Astrocyte (in vitro differentiated cells and primary cell): ENCODE results near the gene CORIN. TPM values are rescaled to one million over a fixed set of nuclear protein-coding genes. Genes with fewer than 3 reads are reported as not detected.
A peak's percentile ranks its signal among the peaks of the same experiment; 100 is the strongest.

Experiments
- DNase-seq: peaks from one replicate; pipeline ENCODE4 v3.0.0-alpha.2; 2010; ENCODE audit warnings: low read depth
- FAIRE-seq: peaks from 2 replicates; lab custom pipeline; 2011; peaks lifted over from hg19 to GRCh38; lab: Jason Lieb, UNC
- H2AFZ ChIP-seq: 2 replicates; pipeline ENCODE4 v1.6.0; 2012; ENCODE audit warnings: low read depth, low read length, inconsistent platforms
- H3K27ac ChIP-seq: 2 replicates; pipeline ENCODE4 v1.5.1; 2011; ENCODE audit warnings: low read depth, low read length, inconsistent platforms
- H3K27me3 ChIP-seq: 2 replicates; pipeline ENCODE4 v1.6.0; 2011; ENCODE audit warnings: low read length, inconsistent platforms; ENCODE audit not compliant: insufficient read depth
- H3K36me3 ChIP-seq: 2 replicates; pipeline ENCODE4 v1.5.1; 2011; ENCODE audit warnings: low read length, inconsistent platforms; ENCODE audit not compliant: insufficient read depth
- H3K4me1 ChIP-seq: 2 replicates; pipeline ENCODE4 v1.5.1; 2011; ENCODE audit warnings: low read length, inconsistent platforms; ENCODE audit not compliant: insufficient read depth
- H3K4me2 ChIP-seq: 2 replicates; pipeline ENCODE4 v1.6.0; 2012; ENCODE audit warnings: low read length, inconsistent platforms
- H3K4me3 ChIP-seq: 2 replicates; pipeline ENCODE4 v1.5.1; 2011; ENCODE audit warnings: low read depth, mild to moderate bottlenecking, low read length, inconsistent platforms; ENCODE audit not compliant: insufficient read depth
- H3K79me2 ChIP-seq: 2 replicates; pipeline ENCODE4 v1.6.0; 2012; ENCODE audit warnings: mild to moderate bottlenecking, low read length, inconsistent platforms; ENCODE audit not compliant: insufficient read depth
- H3K9ac ChIP-seq: 2 replicates; pipeline ENCODE4 v1.6.0; 2012; ENCODE audit warnings: mild to moderate bottlenecking, low read length, inconsistent platforms
- H3K9me3 ChIP-seq: 2 replicates; pipeline ENCODE4 v1.5.1; 2012; ENCODE audit warnings: low read depth, mild to moderate bottlenecking, low read length, inconsistent platforms; ENCODE audit not compliant: insufficient read depth
- H4K20me1 ChIP-seq: 2 replicates; pipeline ENCODE4 v1.6.0; 2012; ENCODE audit warnings: low read length, inconsistent platforms; ENCODE audit not compliant: insufficient read depth
- H3K27ac Mint-ChIP-seq: one replicate; pipeline ENCODE4 v1.8.0; 2021; ENCODE audit warnings: mild to moderate bottlenecking, mixed read lengths; ENCODE audit not compliant: unreplicated experiment
- H3K27me3 Mint-ChIP-seq: one replicate; pipeline ENCODE4 v1.8.0; 2021; ENCODE audit warnings: low read depth, mixed read lengths; ENCODE audit not compliant: unreplicated experiment
- H3K36me3 Mint-ChIP-seq: one replicate; pipeline ENCODE4 v1.8.0; 2021; ENCODE audit warnings: low read depth, mixed read lengths; ENCODE audit not compliant: unreplicated experiment
- H3K4me1 Mint-ChIP-seq: one replicate; pipeline ENCODE4 v1.8.0; 2021; ENCODE audit warnings: low read depth, mixed read lengths; ENCODE audit not compliant: unreplicated experiment
- H3K4me3 Mint-ChIP-seq: one replicate; pipeline ENCODE4 v1.8.0; 2021; ENCODE audit warnings: mild to moderate bottlenecking, moderate library complexity, mixed read lengths; ENCODE audit not compliant: unreplicated experiment
- H3K9me3 Mint-ChIP-seq: one replicate; pipeline ENCODE4 v1.8.0; 2021; ENCODE audit warnings: mild to moderate bottlenecking, mixed read lengths; ENCODE audit not compliant: unreplicated experiment
- EZH2 ChIP-seq: IDR thresholded peaks from 2 replicates; pipeline ENCODE4 v1.6.1; 2012; ENCODE audit warnings: mild to moderate bottlenecking, low read length, inconsistent platforms; ENCODE audit not compliant: insufficient read depth
- total RNA-seq: library from RNA; stranded (reverse); gene quantifications from 2 replicates; pipeline ENCODE4 v1.2.1, GENCODE V29; 2021
- TF ChIP-seq, protein P1 (sequence below): IDR thresholded peaks from 2 replicates; pipeline ENCODE4 v1.5.1; 2011; ENCODE audit warnings: low read depth, mild to moderate bottlenecking, inconsistent platforms, low read length, moderate library complexity; ENCODE audit not compliant: insufficient read depth

CORIN gene
- total RNA-seq, 1 donor from 2014 or later: 0.20 TPM

DNA sequence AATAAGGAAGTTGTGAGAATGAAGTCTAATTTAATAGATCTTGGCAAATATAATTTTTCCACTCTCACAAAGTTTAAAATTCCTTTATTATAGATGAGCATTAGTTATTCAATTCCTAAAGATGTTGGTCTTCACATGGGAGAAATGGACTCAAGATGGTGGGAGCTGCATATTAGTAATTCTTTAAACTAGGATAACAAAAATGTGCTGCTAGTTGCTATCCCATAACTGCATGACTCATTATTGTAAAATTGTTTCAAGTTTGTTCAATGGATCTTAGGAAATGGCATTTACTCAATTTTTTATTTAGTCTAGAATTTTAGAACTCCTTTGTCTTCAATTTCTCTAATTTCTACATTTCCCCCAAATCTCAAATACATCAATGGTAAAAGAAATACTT lies 197.0 kb downstream of the CORIN start:
- TF ChIP-seq, protein P1, sequence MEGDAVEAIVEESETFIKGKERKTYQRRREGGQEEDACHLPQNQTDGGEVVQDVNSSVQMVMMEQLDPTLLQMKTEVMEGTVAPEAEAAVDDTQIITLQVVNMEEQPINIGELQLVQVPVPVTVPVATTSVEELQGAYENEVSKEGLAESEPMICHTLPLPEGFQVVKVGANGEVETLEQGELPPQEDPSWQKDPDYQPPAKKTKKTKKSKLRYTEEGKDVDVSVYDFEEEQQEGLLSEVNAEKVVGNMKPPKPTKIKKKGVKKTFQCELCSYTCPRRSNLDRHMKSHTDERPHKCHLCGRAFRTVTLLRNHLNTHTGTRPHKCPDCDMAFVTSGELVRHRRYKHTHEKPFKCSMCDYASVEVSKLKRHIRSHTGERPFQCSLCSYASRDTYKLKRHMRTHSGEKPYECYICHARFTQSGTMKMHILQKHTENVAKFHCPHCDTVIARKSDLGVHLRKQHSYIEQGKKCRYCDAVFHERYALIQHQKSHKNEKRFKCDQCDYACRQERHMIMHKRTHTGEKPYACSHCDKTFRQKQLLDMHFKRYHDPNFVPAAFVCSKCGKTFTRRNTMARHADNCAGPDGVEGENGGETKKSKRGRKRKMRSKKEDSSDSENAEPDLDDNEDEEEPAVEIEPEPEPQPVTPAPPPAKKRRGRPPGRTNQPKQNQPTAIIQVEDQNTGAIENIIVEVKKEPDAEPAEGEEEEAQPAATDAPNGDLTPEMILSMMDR: no peak
- no peak for TF ChIP-seq EZH2
- Histone ChIP-seq H4K20me1 (no peaks in the 10 kb centered on the region), H3K27ac (no peak overlapping the region), H3K9me3 (no peaks in the 10 kb centered on the region), H3K27me3 (no peaks in the 10 kb centered on the region), H3K36me3 (no peaks in the 10 kb centered on the region), H2AFZ (no peak overlapping the region), H3K4me3 (no peak overlapping the region), H3K4me2 (no peak overlapping the region), H3K4me1 (no peaks in the 10 kb centered on the region), H3K79me2 (no peaks in the 10 kb centered on the region), H3K9ac (no peak overlapping the region)
- FAIRE-seq (peak; percentile 13), DNase-seq (peak; percentile 20)
- no peak overlapping the region for H3K4me3 Mint-ChIP-seq
- peaks cover 5% of the 10 kb centered on the region for H3K36me3 Mint-ChIP-seq
- H3K27ac Mint-ChIP-seq: no peak overlapping the region
- H3K4me1 Mint-ChIP-seq: peaks cover 14% of the 10 kb centered on the region
- H3K27me3 Mint-ChIP-seq: no peaks in the 10 kb centered on the region
- peaks cover 14% of the 10 kb centered on the region for H3K9me3 Mint-ChIP-seq

DNA sequence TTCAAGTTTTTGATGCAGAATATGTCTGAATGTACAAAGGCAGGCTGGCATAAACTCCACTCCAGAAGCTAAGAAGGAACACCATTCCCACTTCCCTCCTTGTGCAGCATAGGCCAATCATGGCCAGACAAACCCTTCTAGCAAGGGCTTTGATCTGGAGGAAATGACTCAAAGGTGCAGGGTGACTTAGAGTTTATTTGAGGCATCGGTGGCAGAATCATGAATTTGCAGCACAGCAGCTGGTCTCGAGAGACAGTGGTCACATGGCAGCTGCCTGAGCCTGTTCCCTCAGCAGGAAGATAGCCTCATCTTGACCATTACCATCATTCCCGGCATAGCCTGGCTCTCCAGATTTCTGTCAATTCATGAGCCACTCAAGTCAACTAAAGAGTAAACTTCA lies 198.3 kb downstream of the CORIN start:
- peaks cover 14% of the 10 kb centered on the region for H3K9me3 Mint-ChIP-seq
- peaks cover 14% of the 10 kb centered on the region for H3K4me1 Mint-ChIP-seq
- no peak for FAIRE-seq
- H3K27me3 Mint-ChIP-seq: no peaks in the 10 kb centered on the region
- Histone ChIP-seq H3K9me3 (no peaks in the 10 kb centered on the region), H3K9ac (no peak overlapping the region), H3K27me3 (no peaks in the 10 kb centered on the region), H3K4me2 (no peak overlapping the region), H3K36me3 (no peaks in the 10 kb centered on the region), H3K79me2 (no peaks in the 10 kb centered on the region), H4K20me1 (no peaks in the 10 kb centered on the region), H2AFZ (no peak overlapping the region), H3K27ac (no peak overlapping the region), H3K4me1 (no peaks in the 10 kb centered on the region), H3K4me3 (no peak overlapping the region)
- no peak for TF ChIP-seq EZH2
- TF ChIP-seq, protein P1: no peak
- DNase-seq: peak; percentile 29
- no peak overlapping the region for H3K4me3 Mint-ChIP-seq
- H3K36me3 Mint-ChIP-seq: peaks cover 5% of the 10 kb centered on the region
- no peak overlapping the region for H3K27ac Mint-ChIP-seq

DNA sequence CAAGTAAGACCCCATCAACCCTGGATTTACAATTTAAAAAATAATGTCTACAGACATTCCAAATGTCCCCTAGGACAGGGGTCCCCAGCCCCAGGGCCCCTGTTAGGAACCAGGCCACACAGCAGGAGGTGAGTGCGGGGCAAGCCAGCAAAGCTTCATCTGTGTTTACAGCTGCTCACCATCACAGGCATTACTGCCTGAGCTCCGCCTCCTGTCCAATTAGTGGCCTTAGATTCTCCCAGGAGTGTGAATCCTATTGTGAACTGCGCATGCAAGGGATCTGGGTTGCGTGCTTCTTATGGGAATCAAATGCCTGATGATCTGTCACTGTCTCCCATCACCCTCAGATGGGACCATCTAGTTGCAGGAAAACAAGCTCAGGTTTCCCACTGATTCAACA lies 206.7 kb downstream of the CORIN start:
- H4K20me1 ChIP-seq: no peaks in the 10 kb centered on the region
- H3K4me3 Mint-ChIP-seq: no peak overlapping the region
- no peak overlapping the region for H2AFZ ChIP-seq
- H3K36me3 ChIP-seq: no peaks in the 10 kb centered on the region
- no peaks in the 10 kb centered on the region for H3K4me1 Mint-ChIP-seq
- H3K27me3 Mint-ChIP-seq: no peaks in the 10 kb centered on the region
- no peak overlapping the region for H3K27ac ChIP-seq
- no peaks in the 10 kb centered on the region for H3K9me3 Mint-ChIP-seq
- no peak overlapping the region for H3K9ac ChIP-seq
- H3K4me3 ChIP-seq: no peak overlapping the region
- H3K4me1 ChIP-seq: no peaks in the 10 kb centered on the region
- no peak overlapping the region for H3K27ac Mint-ChIP-seq
- no peaks in the 10 kb centered on the region for H3K79me2 ChIP-seq
- H3K9me3 ChIP-seq: no peaks in the 10 kb centered on the region
- no peak for TF ChIP-seq EZH2
- TF ChIP-seq, protein P1: no peak
- no peak overlapping the region for H3K4me2 ChIP-seq
- no peaks in the 10 kb centered on the region for H3K27me3 ChIP-seq
- FAIRE-seq (no peak), DNase-seq (no peak)
- H3K36me3 Mint-ChIP-seq: no peaks in the 10 kb centered on the region
